ENCODE measurements around the gene WAPL. TPM values are rescaled to one million over a fixed set of nuclear protein-coding genes. Genes with fewer than 3 reads are reported as not detected.

Gene WAPL
- total RNA-seq, 2 experiments from 2014 or later = 34.3 TPM

- Mint-ChIP-seq H3K9me3 (no peaks in the 10 kb centered on the region), H3K27me3 (no peaks in the 10 kb centered on the region), H3K36me3 (ENCODE audit: low read depth) (peaks cover 30% of the 10 kb centered on the region), H3K4me1 (ENCODE audit: low read depth) (peaks cover 55% of the 10 kb centered on the region), H3K27ac (peak overlapping the region; percentile 60), H3K4me3 (peak overlapping the region; percentile 63)
- H3K36me3 ChIP-seq (ENCODE audit: insufficient read depth, low read length) = no peaks in the 10 kb centered on the region
- DNase-seq = no peak
- peaks cover 29% of the 10 kb centered on the region for H3K4me1 ChIP-seq (ENCODE audit: insufficient read depth, low read length)
- CTCF ChIA-PET = interaction anchor here (1.0 kb wide), 1 partner anchor 123 kb away, joined by 3 read pairs; no protein-coding TSS in a partner anchor
- ATAC-seq (ENCODE audit: poor library complexity) = no peak
- H3K27me3 ChIP-seq (ENCODE audit: control insufficient read depth in 1 of 2, insufficient read depth in 2 of 2, low read length in 2 of 2) = no peaks in the 10 kb centered on the region
- TF ChIP-seq CTCF (IDR thresholded peaks at IDR 0.05) = no peak
- no peaks in the 10 kb centered on the region for H3K9me3 ChIP-seq (ENCODE audit: control insufficient read depth in 1 of 2, insufficient read depth in 1 of 2, low read length in 2 of 2)
- no peak overlapping the region for H3K4me3 ChIP-seq (ENCODE audit: low read length)
- H3K27ac ChIP-seq (ENCODE audit: low read depth in 1 of 2, low read length in 2 of 2) = no peak overlapping the region
- intact Hi-C loops (cut with DNase I, micrococcal nuclease) = loop anchor here (2.0 to 10.0 kb wide), 5 partner anchors 13 to 911 kb away; partner anchors contain the start of genes BMPR1A (in 1 of the 2), GLUD1 (in 1 of the 2) and SHLD2 (in 1 of the 2)
- POLR2A ChIA-PET = interaction anchor here (1.0 to 2.8 kb wide), 2 partner anchors 11 to 123 kb away, joined by 3 to 17 read pairs; no protein-coding TSS in a partner anchor
These were observed 1.8 kb upstream of the WAPL start for GRCh38 chr10:86523348-86523747.

GRCh38 chr10:86522510-86522855, 891 bp upstream of the WAPL start:
- no peaks in the 10 kb centered on the region for H3K27me3 Mint-ChIP-seq
- peak overlapping the region; percentile 93 for H3K4me3 Mint-ChIP-seq
- peaks cover 29% of the 10 kb centered on the region for H3K4me1 ChIP-seq (ENCODE audit: insufficient read depth, low read length)
- peak in 2 of 14 experiments; percentile 36 to 40 for DNase-seq
- no peaks in the 10 kb centered on the region for H3K27me3 ChIP-seq (ENCODE audit: control insufficient read depth in 1 of 2, insufficient read depth in 2 of 2, low read length in 2 of 2)
- intact Hi-C loops (cut with DNase I, micrococcal nuclease) = loop anchor here (2.0 to 10.0 kb wide), 5 partner anchors 14 to 910 kb away; partner anchors contain the start of genes BMPR1A (in 1 of the 2), GLUD1 (in 1 of the 2) and SHLD2 (in 1 of the 2)
- peak overlapping the region; percentile 92 for H3K27ac Mint-ChIP-seq
- H3K4me1 Mint-ChIP-seq (ENCODE audit: low read depth) = peaks cover 64% of the 10 kb centered on the region
- H3K36me3 ChIP-seq (ENCODE audit: insufficient read depth, low read length) = peaks cover 7% of the 10 kb centered on the region
- TF ChIP-seq CTCF (IDR thresholded peaks at IDR 0.05) = no peak
- no peak overlapping the region for H3K27ac ChIP-seq (ENCODE audit: low read depth in 1 of 2, low read length in 2 of 2)
- H3K9me3 ChIP-seq (ENCODE audit: control insufficient read depth in 1 of 2, insufficient read depth in 1 of 2, low read length in 2 of 2) = no peaks in the 10 kb centered on the region
- peak overlapping the region; percentile 92 for H3K4me3 ChIP-seq (ENCODE audit: low read length)
- CTCF ChIA-PET = interaction anchor here (1.0 to 1.3 kb wide), 2 partner anchors 63 to 123 kb away, joined by 5 read pairs; no protein-coding TSS in a partner anchor
- ATAC-seq (ENCODE audit: poor library complexity) = peak; percentile 12
- H3K9me3 Mint-ChIP-seq = no peaks in the 10 kb centered on the region
- POLR2A ChIA-PET = interaction anchor here (0.9 to 2.8 kb wide), 5 partner anchors 12 to 122 kb away, joined by 5 to 22 read pairs (median 5); no protein-coding TSS in a partner anchor
- H3K36me3 Mint-ChIP-seq (ENCODE audit: low read depth) = peaks cover 38% of the 10 kb centered on the region

- peaks cover 20% of the 10 kb centered on the region for H3K36me3 ChIP-seq (ENCODE audit: insufficient read depth, low read length)
- Mint-ChIP-seq H3K27me3 (no peaks in the 10 kb centered on the region), H3K36me3 (ENCODE audit: low read depth) (peaks cover 52% of the 10 kb centered on the region), H3K4me1 (ENCODE audit: low read depth) (peaks cover 78% of the 10 kb centered on the region), H3K4me3 (peak overlapping the region; percentile 98), H3K9me3 (no peaks in the 10 kb centered on the region), H3K27ac (peak overlapping the region; percentile 92)
- ChIA-PET POLR2A (interaction anchor here (1.3 to 2.8 kb wide), 4 partner anchors 14 to 120 kb away, joined by 5 to 22 read pairs (median 11); no protein-coding TSS in a partner anchor), CTCF (interaction anchor here (1.3 kb wide), 1 partner anchor 64 kb away, joined by 5 read pairs; no protein-coding TSS in a partner anchor)
- peak overlapping the region; percentile 92 for H3K4me3 ChIP-seq (ENCODE audit: low read length)
- H3K9me3 ChIP-seq (ENCODE audit: control insufficient read depth in 1 of 2, insufficient read depth in 1 of 2, low read length in 2 of 2) = no peaks in the 10 kb centered on the region
- H3K27ac ChIP-seq (ENCODE audit: low read depth in 1 of 2, low read length in 2 of 2) = peak overlapping the region; percentile 68 to 83
- intact Hi-C loops (cut with DNase I, micrococcal nuclease) = loop anchor here (1.0 to 10.0 kb wide), 7 partner anchors 16 to 909 kb away; partner anchors contain the start of genes BMPR1A (in 1 of the 2), GLUD1 (in 1 of the 2) and SHLD2 (in 1 of the 2)
- DNase-seq (peak in 13 of 14 experiments; percentile 5 to 56 (median 21)), ATAC-seq (ENCODE audit: poor library complexity) (peak; percentile 31)
- peaks cover 33% of the 10 kb centered on the region for H3K4me1 ChIP-seq (ENCODE audit: insufficient read depth, low read length)
- no peak for TF ChIP-seq CTCF (IDR thresholded peaks at IDR 0.05)
- no peaks in the 10 kb centered on the region for H3K27me3 ChIP-seq (ENCODE audit: control insufficient read depth in 1 of 2, insufficient read depth in 2 of 2, low read length in 2 of 2)
These were observed 518 bp downstream of the WAPL start for GRCh38 chr10:86520871-86521677.

All from CD4-positive, alpha-beta T cell (primary cell).